GM12878 (cell line): ENCODE measurements around the gene GALNT17. TPM values are rescaled to one million over a fixed set of nuclear protein-coding genes. Genes with fewer than 3 reads are reported as not detected.

Experiments
- ATAC-seq: fragments of 200-7000 bp; cut with Tn5 transposase; 3 replicates; pipeline ENCODE4 v1.9.1; 2020; ENCODE audit warnings: mild to moderate bottlenecking, moderate library complexity
- BruUV-seq: library from RNA; stranded (reverse); fragments of 400-500 nt; replicated peaks from 2 replicates; lab custom pipeline; 2021; lab: Mats Ljungman, UMichigan
- CTCF ChIA-PET: fragments of 300-600 bp; sonication (Branson Sonifier 250); formaldehyde crosslinking; extraction: SDS; loops from one replicate; lab custom pipeline; 2021; ENCODE audit warnings: inconsistent platforms; lab: Yijun Ruan, JAX
- POLR2A ChIA-PET: fragments of 350-600 bp; formaldehyde crosslinking; extraction: SDS; loops from one replicate; lab custom pipeline; 2021; ENCODE audit warnings: inconsistent platforms; lab: Charles Lee
- RAD21 ChIA-PET: fragments of 300-600 bp; sonication (Branson Sonifier 250); formaldehyde crosslinking; loops from one replicate; lab custom pipeline; 2023; ENCODE audit warnings: antibody characterized with exemption; ENCODE audit not compliant: unreplicated experiment; lab: Charles Lee
- SMC1A ChIA-PET: fragments of 300-600 bp; sonication (Branson Sonifier 250); formaldehyde crosslinking; loops from one replicate; lab custom pipeline; 2023; ENCODE audit not compliant: unreplicated experiment, uncharacterized antibody; lab: Charles Lee
- DNase-seq: peaks from one replicate; pipeline ENCODE4 v3.0.0-alpha.2; 2011; ENCODE audit warnings: low read depth, low spot score
- FAIRE-seq: peaks from 3 replicates; lab custom pipeline; 2011; peaks lifted over from hg19 to GRCh38; lab: Jason Lieb, UNC
- H2AFZ ChIP-seq: 2 replicates; pipeline ENCODE4 v1.6.0; 2011; ENCODE audit warnings: low read depth, low read length, control low read depth; ENCODE audit not compliant: control insufficient read depth
- H3K27ac ChIP-seq: 2 replicates; pipeline ENCODE4 v1.5.1; 2011; ENCODE audit warnings: control low read depth; ENCODE audit not compliant: control insufficient read depth, insufficient read depth
- H3K27me3 ChIP-seq, 2 experiments: replicated peaks in 1 of 2; 2 replicates each; pipeline versions ENCODE4 v1.6.0 to v1.6.1; 2011; ENCODE audit warnings: low read length in 1 of 2; ENCODE audit not compliant: control insufficient read depth in 2 of 2, insufficient read depth in 2 of 2
- H3K36me3 ChIP-seq, 2 experiments: 2 replicates each; pipeline ENCODE4 v1.5.1; 2011; ENCODE audit warnings: low read length in 1 of 2; ENCODE audit not compliant: control insufficient read depth in 2 of 2, insufficient read depth in 2 of 2
- H3K4me1 ChIP-seq: 2 replicates; pipeline ENCODE4 v1.6.1; 2011; ENCODE audit warnings: mild to moderate bottlenecking, low read length, moderate library complexity, mixed read lengths; ENCODE audit not compliant: control insufficient read depth, insufficient read depth
- H3K4me2 ChIP-seq: 2 replicates; pipeline ENCODE4 v1.6.0; 2011; ENCODE audit warnings: control low read depth; ENCODE audit not compliant: control insufficient read depth, insufficient read depth
- H3K4me3 ChIP-seq: fragments of 200-600 bp; sonication (generic); 2 replicates; pipeline ENCODE4 v1.5.1; 2016
- H3K79me2 ChIP-seq: 2 replicates; pipeline ENCODE4 v1.6.0; 2011; ENCODE audit warnings: low read length; ENCODE audit not compliant: control insufficient read depth, insufficient read depth
- H3K9ac ChIP-seq: 2 replicates; pipeline ENCODE4 v1.8.0; 2011; ENCODE audit warnings: low read length, control low read depth, mixed read lengths; ENCODE audit not compliant: control insufficient read depth, insufficient read depth
- H3K9me3 ChIP-seq: replicated peaks from 3 replicates; pipeline ENCODE4 v1.5.1; 2011; ENCODE audit warnings: mild to moderate bottlenecking, low read length; ENCODE audit not compliant: control insufficient read depth, insufficient read depth
- H4K20me1 ChIP-seq: 2 replicates; pipeline ENCODE4 v1.6.0; 2011; ENCODE audit not compliant: control insufficient read depth, insufficient read depth
- MAX ChIP-seq: IDR thresholded peaks from 2 replicates; pipeline ENCODE4 v1.6.1; 2012; ENCODE audit warnings: low read depth, low read length, improper control_type of control experiment
- ZBTB11 ChIP-seq: fragments of 450-650 bp; formaldehyde crosslinking; IDR thresholded peaks from 2 replicates; pipeline ENCODE4 v1.5.0; 2022; ENCODE audit warnings: mild to moderate bottlenecking, missing genetic modification characterization
- ZNF384 ChIP-seq: IDR thresholded peaks from 2 replicates; pipeline ENCODE4 v1.6.1; 2012; ENCODE audit warnings: low read depth, mild to moderate bottlenecking, low read length, improper control_type of control experiment, borderline replicate concordance
- ZNF687 ChIP-seq: fragments of 450-650 bp; IDR thresholded peaks from 2 replicates; pipeline ENCODE4 v1.6.1; 2017; ENCODE audit warnings: mild to moderate bottlenecking, moderate library complexity
- WGBS: methylation state at CpG from one replicate; pipeline ENCODE4 v1.1.6; 2016; ENCODE audit warnings: low lambda C conversion rate; ENCODE audit not compliant: insufficient replicate concordance, insufficient coverage; ENCODE audit errors: missing lambda C conversion rate; 5-methylcytosine and 5-hydroxymethylcytosine counted together
- in situ Hi-C: fragments of 300-500 bp; cut with MboI; formaldehyde crosslinking; loops from 9 replicates; pipeline ENCODE4 v1.14.3; 2018; ENCODE audit warnings: mixed read lengths
- intact Hi-C: fragments of 100-400 bp; cut with micrococcal nuclease; formaldehyde crosslinking; loops from one replicate; pipeline ENCODE4 v1.14.2; 2022; ENCODE audit not compliant: unreplicated experiment
- polyA plus RNA-seq, 11 experiments: library from polyadenylated mRNA; depleted of rRNA in 4 of 11; unstranded in 6 of 11; stranded (reverse) in 5 of 11; fragments of >200 nt; fragmentation: Nextera tagmentation in 4 of 11; fragmentation: Illumina TruSeq in 1 of 11; extraction: Ambion mirVana in 4 of 11; extraction: Trizol in 1 of 11; gene quantifications; 1 replicate in 1 of 11; 2 replicates in 10 of 11; pipeline versions ENCODE4 v1.2.1 to v1.2.3, GENCODE V29; 2011 to 2016; ENCODE audit warnings: inconsistent platforms in 2 of 11, missing spikeins in 2 of 11, low read depth in 1 of 11
- total RNA-seq, 4 experiments: library from RNA; depleted of rRNA in 3 of 4; stranded (reverse); fragments of >200 nt in 3 of 4; fragmentation: Illumina TruSeq in 1 of 4; extraction: Trizol in 1 of 4; gene quantifications; 2 replicates each; pipeline versions ENCODE4 v1.2.1 to v1.2.3, GENCODE V29; 2013 to 2021

The GALNT17 gene
- total and polyA plus RNA-seq, 10 of the 15 experiments (the other 5 are each of a cell fraction or from before 2014, with no cell fraction given) = 0.12 to 0.15 TPM; not detected in 8

GRCh38 chr7:71504697-71505441 is 372.9 kb downstream of the GALNT17 start (continued):
- TF ChIP-seq MAX = no peak
- no peak for TF ChIP-seq ZNF687

GRCh38 chr7:71506822-71507221 is 374.9 kb downstream of the GALNT17 start:
- Histone ChIP-seq H4K20me1 (no peaks in the 10 kb centered on the region), H3K4me3 (no peak overlapping the region), H3K27ac (no peak overlapping the region), H3K4me2 (no peak overlapping the region), H3K9me3 (no peaks in the 10 kb centered on the region; the same call in 2 of the 3 replicates), H3K27me3 (no peaks in the 10 kb centered on the region), H3K4me1 (no peaks in the 10 kb centered on the region), H3K9ac (no peak overlapping the region), H3K36me3 (no peaks in the 10 kb centered on the region), H3K79me2 (no peaks in the 10 kb centered on the region), H2AFZ (no peak overlapping the region)
- no peak for DNase-seq
- in situ Hi-C loops = no loop called here
- no peak for ATAC-seq
- no peak for TF ChIP-seq ZBTB11 (CRISPR knock-in tag)
- TF ChIP-seq ZNF384 = no peak
- no TSS peak for BruUV-seq
- ChIA-PET POLR2A (no interaction called here), CTCF (no interaction called here), RAD21 (no interaction called here), SMC1A (no interaction called here)
- intact Hi-C loops = no loop called here
- 8% methylated on average over 6 of the region's 6 CpGs for WGBS
- no peak for FAIRE-seq
